SK-N-SH (cell line): ENCODE results near the gene BCL2A1. TPM values are rescaled to one million over a fixed set of nuclear protein-coding genes. Genes with fewer than 3 reads are reported as not detected.

Source experiments
- CTCF ChIA-PET: fragments of 300-600, 350-600 bp; formaldehyde crosslinking; extraction: SDS; loops from one replicate; lab custom pipeline; 2021; lab: Yijun Ruan, JAX
- POLR2A ChIA-PET: fragments of 350-600 bp; sonication (Branson Sonifier 250); formaldehyde crosslinking; extraction: SDS; loops from one replicate; lab custom pipeline; 2020; ENCODE audit warnings: antibody characterized with exemption, inconsistent platforms; lab: Yijun Ruan, JAX
- DNase-seq: peaks from one replicate; pipeline ENCODE4 v3.0.0; 2012
- H2AFZ ChIP-seq: fragments of 200-600 bp; sonication (generic); 2 replicates; pipeline ENCODE4 v1.8.1; 2016; ENCODE audit warnings: antibody characterized with exemption, mild to moderate bottlenecking, low read depth
- H3F3A ChIP-seq: fragments of 200-600 bp; sonication (generic); replicated peaks from 2 replicates; pipeline ENCODE3; 2016; ENCODE audit warnings: antibody characterized with exemption, mild to moderate bottlenecking; ENCODE audit not compliant: insufficient read depth
- H3K27ac ChIP-seq, 2 experiments: fragments of 200-500 bp in 1 of 2; fragments of 200-600 bp in 1 of 2; sonication (Bioruptor generic) in 1 of 2; sonication (generic), shearing (Covaris generic) in 1 of 2; 2 replicates each; pipeline versions ENCODE4 v1.5.1 to v1.6.1; 2014 to 2016; ENCODE audit warnings: low read depth in 2 of 2, inconsistent platforms in 1 of 2, low read length in 1 of 2, mild to moderate bottlenecking in 1 of 2, mixed read lengths in 1 of 2
- H3K27me3 ChIP-seq: fragments of 200-600 bp; sonication (generic), shearing (Covaris generic); 2 replicates; pipeline ENCODE4 v1.6.1; 2016; ENCODE audit warnings: mixed run types; ENCODE audit not compliant: insufficient read depth
- H3K36me3 ChIP-seq, 2 experiments: fragments of 200-500 bp in 1 of 2; fragments of 200-600 bp in 1 of 2; sonication (Bioruptor generic) in 1 of 2; sonication (generic) in 1 of 2; replicated peaks in 1 of 2; 2 replicates each; pipeline versions ENCODE3 to v1.5.1; 2014 to 2016; ENCODE audit warnings: low read length in 1 of 2, mild to moderate bottlenecking in 1 of 2; ENCODE audit not compliant: insufficient read depth in 2 of 2, control insufficient read depth in 1 of 2
- H3K4me1 ChIP-seq, 2 experiments: fragments of 200-500 bp in 1 of 2; fragments of 200-600 bp in 1 of 2; sonication (Bioruptor generic) in 1 of 2; sonication (generic), shearing (Covaris generic) in 1 of 2; 2 replicates each; pipeline versions ENCODE4 v1.5.1 to v1.6.1; 2014 to 2016; ENCODE audit warnings: low read depth in 1 of 2, low read length in 1 of 2, mixed run types in 1 of 2; ENCODE audit not compliant: insufficient read depth in 2 of 2, control insufficient read depth in 1 of 2
- H3K4me2 ChIP-seq: fragments of 200-600 bp; sonication (generic), shearing (Covaris generic); 2 replicates; pipeline ENCODE4 v1.6.1; 2017; ENCODE audit warnings: mixed run types
- H3K4me3 ChIP-seq, 2 experiments: fragments of 200-500 bp in 1 of 2; fragments of 200-600 bp in 1 of 2; sonication (Bioruptor generic) in 1 of 2; sonication (generic), shearing (Covaris generic) in 1 of 2; 2 replicates each; pipeline versions ENCODE4 v1.5.1 to v1.8.1; 2014 to 2016; ENCODE audit warnings: low read depth in 2 of 2, inconsistent platforms in 1 of 2, low read length in 1 of 2, mild to moderate bottlenecking in 1 of 2, mixed read lengths in 1 of 2, moderate library complexity in 1 of 2
- H3K79me2 ChIP-seq: fragments of 200-600 bp; sonication (generic); 2 replicates; pipeline ENCODE4 v1.8.1; 2017; ENCODE audit warnings: mild to moderate bottlenecking; ENCODE audit not compliant: insufficient read depth
- H3K9ac ChIP-seq: fragments of 200-600 bp; sonication (generic); 2 replicates; pipeline ENCODE4 v1.6.1; 2017; ENCODE audit warnings: mixed run types
- H3K9me2 ChIP-seq: fragments of 200-600 bp; sonication (generic); 2 replicates; pipeline ENCODE4 v1.6.1; 2017; ENCODE audit warnings: mixed run types
- H3K9me3 ChIP-seq: fragments of 200-600 bp; sonication (generic); 2 replicates; pipeline ENCODE4 v1.6.1; 2017; ENCODE audit warnings: mixed run types, mild to moderate bottlenecking, moderate library complexity
- H4K20me1 ChIP-seq: fragments of 200-600 bp; sonication (generic); 2 replicates; pipeline ENCODE4 v1.6.1; 2017; ENCODE audit warnings: mild to moderate bottlenecking, mixed run types; ENCODE audit not compliant: insufficient read depth
- EP300 ChIP-seq, 2 experiments: IDR thresholded peaks; 2 replicates each; pipeline versions ENCODE4 v1.4.0 to v1.6.1; 2012; ENCODE audit warnings: borderline replicate concordance in 1 of 2, low read depth in 1 of 2, low read length in 1 of 2
- FOSL2 ChIP-seq: IDR thresholded peaks from 2 replicates; pipeline ENCODE4 v1.4.0; 2012; ENCODE audit warnings: low read depth, mild to moderate bottlenecking, moderate library complexity, borderline replicate concordance
- FOXJ3 ChIP-seq: sonication (generic); formaldehyde crosslinking; IDR thresholded peaks from 2 replicates; pipeline ENCODE4 v1.5.1; 2020; ENCODE audit warnings: mild to moderate bottlenecking, missing genetic modification reagents
- GABPA ChIP-seq: IDR thresholded peaks from 2 replicates; pipeline ENCODE4 v1.4.0; 2012; ENCODE audit warnings: low read depth, mild to moderate bottlenecking
- GATA2 ChIP-seq: sonication (generic); formaldehyde crosslinking; IDR thresholded peaks from 2 replicates; pipeline ENCODE4 v1.5.0; 2020; ENCODE audit warnings: mild to moderate bottlenecking, missing genetic modification reagents
- MEF2A ChIP-seq: IDR thresholded peaks from 2 replicates; pipeline ENCODE4 v1.4.0; 2012; ENCODE audit warnings: low read depth, borderline replicate concordance
- POLR2AphosphoS5 ChIP-seq: IDR thresholded peaks from 2 replicates; pipeline ENCODE4 v1.6.1; 2012; ENCODE audit warnings: low read depth, low read length
- TAF1 ChIP-seq: IDR thresholded peaks from 2 replicates; pipeline ENCODE4 v1.6.1; 2012; ENCODE audit warnings: low read depth, mild to moderate bottlenecking, low read length, moderate library complexity, borderline replicate concordance
- TEAD4 ChIP-seq: IDR thresholded peaks from 2 replicates; pipeline ENCODE4 v1.4.0; 2012; ENCODE audit warnings: mild to moderate bottlenecking, borderline replicate concordance; ENCODE audit not compliant: insufficient read depth
- YY1 ChIP-seq: IDR thresholded peaks from 2 replicates; pipeline ENCODE4 v1.4.0; 2012; ENCODE audit warnings: low read depth, mild to moderate bottlenecking
- WGBS: methylation state at CpG from one replicate; pipeline ENCODE4 v1.1.6; 2017; ENCODE audit warnings: low lambda C conversion rate; 5-methylcytosine and 5-hydroxymethylcytosine counted together
- polyA plus RNA-seq, 3 experiments: library from polyadenylated mRNA; depleted of rRNA; stranded (reverse); fragments of >200 nt; gene quantifications; 2 replicates each; pipeline ENCODE4 v1.2.3, GENCODE V29; 2012
- TF ChIP-seq, protein P1 (sequence below): IDR thresholded peaks from 2 replicates; pipeline ENCODE4 v1.4.0; 2012; ENCODE audit warnings: low read depth, borderline replicate concordance
- TF ChIP-seq, protein P2 (sequence below): fragments of 150-350 bp; IDR thresholded peaks from 2 replicates; pipeline ENCODE4 v1.6.1; 2016; ENCODE audit warnings: mild to moderate bottlenecking, low read depth, low read length
- TF ChIP-seq, protein P3 (sequence below): IDR thresholded peaks from 2 replicates; pipeline ENCODE4 v1.4.0; 2012; ENCODE audit warnings: low read depth
- TF ChIP-seq, protein P4 (sequence below): IDR thresholded peaks from 2 replicates; pipeline ENCODE4 v1.4.0; 2012; ENCODE audit warnings: low read depth, borderline replicate concordance

BCL2A1 gene
- polyA plus RNA-seq, 1 of the 3 experiments (the other 2 are of a cell fraction): 0.08 TPM

DNA sequence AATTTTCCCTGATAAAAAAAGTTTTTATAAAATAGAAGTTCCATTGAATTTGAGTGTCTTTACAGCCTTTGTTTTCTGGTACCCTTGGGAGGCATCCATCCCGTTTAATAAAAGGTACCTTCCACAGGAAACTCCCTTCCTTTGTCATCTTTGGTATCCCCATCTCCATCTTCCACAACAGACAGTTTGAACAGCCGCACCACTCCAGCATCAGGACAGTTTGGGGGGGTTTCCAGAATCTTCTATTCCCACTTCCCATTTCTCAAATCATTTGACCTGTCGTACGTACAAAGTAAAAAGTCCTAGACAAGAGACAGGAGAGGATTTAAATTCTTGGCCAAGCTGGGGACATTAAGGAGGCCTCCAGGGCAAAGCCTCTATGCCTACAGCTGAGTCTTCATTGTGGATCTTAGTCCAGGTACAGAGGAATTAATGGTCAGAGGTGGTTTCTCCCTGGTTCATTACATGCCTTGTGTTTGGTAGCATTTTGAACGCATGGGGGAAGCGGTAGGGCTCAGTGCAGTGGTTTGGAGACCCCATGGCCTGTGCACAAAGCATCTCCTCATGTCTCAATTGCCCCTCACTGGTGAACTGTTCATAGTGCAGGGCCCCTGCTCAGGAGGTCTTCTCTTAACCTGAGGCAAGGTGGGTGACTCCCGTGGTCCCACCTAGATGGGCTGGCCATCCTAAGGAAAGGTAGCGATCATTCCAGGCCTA, 19.4 kb upstream of the BCL2A1 start:
- DNase-seq: no peak
- Histone ChIP-seq H3K27ac (no peak overlapping the region), H3K9me2 (no peaks in the 10 kb centered on the region), H3K4me3 (no peak overlapping the region), H3K4me1 (no peaks in the 10 kb centered on the region; a peak in 1 of 4 replicates), H3K9ac (no peak overlapping the region), H3K9me3 (no peaks in the 10 kb centered on the region), H3K27me3 (no peaks in the 10 kb centered on the region; the same call in 1 of the 2 replicates), H3K4me2 (no peak overlapping the region), H3K36me3 (no peaks in the 10 kb centered on the region), H3K79me2 (no peaks in the 10 kb centered on the region), H4K20me1 (no peaks in the 10 kb centered on the region), H2AFZ (no peak overlapping the region), H3F3A (no peaks in the 10 kb centered on the region)
- ChIA-PET POLR2A (no interaction called here), CTCF (interaction anchor here (1.1 to 1.2 kb wide), 2 partner anchors 137 to 319 kb away, joined by 3 to 4 read pairs; no protein-coding TSS in a partner anchor)
- TF ChIP-seq YY1 (no peak), FOXJ3 (CRISPR knock-in tag) (no peak), GABPA (no peak), GATA2 (CRISPR knock-in tag) (no peak), MEF2A (no peak), FOSL2 (no peak), EP300 (IDR thresholded peaks at IDR 0.05; ENCODE audit: borderline replicate concordance in 1 of 2, low read depth in 1 of 2, low read length in 1 of 2) (no peak), POLR2AphosphoS5 (no peak), TAF1 (no peak), TEAD4 (no peak)
- TF ChIP-seq, protein P1, sequence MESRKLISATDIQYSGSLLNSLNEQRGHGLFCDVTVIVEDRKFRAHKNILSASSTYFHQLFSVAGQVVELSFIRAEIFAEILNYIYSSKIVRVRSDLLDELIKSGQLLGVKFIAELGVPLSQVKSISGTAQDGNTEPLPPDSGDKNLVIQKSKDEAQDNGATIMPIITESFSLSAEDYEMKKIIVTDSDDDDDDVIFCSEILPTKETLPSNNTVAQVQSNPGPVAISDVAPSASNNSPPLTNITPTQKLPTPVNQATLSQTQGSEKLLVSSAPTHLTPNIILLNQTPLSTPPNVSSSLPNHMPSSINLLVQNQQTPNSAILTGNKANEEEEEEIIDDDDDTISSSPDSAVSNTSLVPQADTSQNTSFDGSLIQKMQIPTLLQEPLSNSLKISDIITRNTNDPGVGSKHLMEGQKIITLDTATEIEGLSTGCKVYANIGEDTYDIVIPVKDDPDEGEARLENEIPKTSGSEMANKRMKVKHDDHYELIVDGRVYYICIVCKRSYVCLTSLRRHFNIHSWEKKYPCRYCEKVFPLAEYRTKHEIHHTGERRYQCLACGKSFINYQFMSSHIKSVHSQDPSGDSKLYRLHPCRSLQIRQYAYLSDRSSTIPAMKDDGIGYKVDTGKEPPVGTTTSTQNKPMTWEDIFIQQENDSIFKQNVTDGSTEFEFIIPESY: no peak
- TF ChIP-seq, protein P2, sequence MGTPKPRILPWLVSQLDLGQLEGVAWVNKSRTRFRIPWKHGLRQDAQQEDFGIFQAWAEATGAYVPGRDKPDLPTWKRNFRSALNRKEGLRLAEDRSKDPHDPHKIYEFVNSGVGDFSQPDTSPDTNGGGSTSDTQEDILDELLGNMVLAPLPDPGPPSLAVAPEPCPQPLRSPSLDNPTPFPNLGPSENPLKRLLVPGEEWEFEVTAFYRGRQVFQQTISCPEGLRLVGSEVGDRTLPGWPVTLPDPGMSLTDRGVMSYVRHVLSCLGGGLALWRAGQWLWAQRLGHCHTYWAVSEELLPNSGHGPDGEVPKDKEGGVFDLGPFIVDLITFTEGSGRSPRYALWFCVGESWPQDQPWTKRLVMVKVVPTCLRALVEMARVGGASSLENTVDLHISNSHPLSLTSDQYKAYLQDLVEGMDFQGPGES: no peak
- TF ChIP-seq, protein P3, sequence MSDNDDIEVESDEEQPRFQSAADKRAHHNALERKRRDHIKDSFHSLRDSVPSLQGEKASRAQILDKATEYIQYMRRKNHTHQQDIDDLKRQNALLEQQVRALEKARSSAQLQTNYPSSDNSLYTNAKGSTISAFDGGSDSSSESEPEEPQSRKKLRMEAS: no peak
- TF ChIP-seq, protein P4, sequence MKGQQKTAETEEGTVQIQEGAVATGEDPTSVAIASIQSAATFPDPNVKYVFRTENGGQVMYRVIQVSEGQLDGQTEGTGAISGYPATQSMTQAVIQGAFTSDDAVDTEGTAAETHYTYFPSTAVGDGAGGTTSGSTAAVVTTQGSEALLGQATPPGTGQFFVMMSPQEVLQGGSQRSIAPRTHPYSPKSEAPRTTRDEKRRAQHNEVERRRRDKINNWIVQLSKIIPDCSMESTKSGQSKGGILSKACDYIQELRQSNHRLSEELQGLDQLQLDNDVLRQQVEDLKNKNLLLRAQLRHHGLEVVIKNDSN: no peak
- WGBS: 80% methylated on average over 8 of the region's 8 CpGs
